ENCODE measurements around the gene KHNYN.

- TF ChIP-seq CTCF (IDR thresholded peaks at IDR 0.05) (no peak), POLR2A (IDR thresholded peaks at IDR 0.05) (no peak)
Measured at GRCh38 chr14:24456980-24457379, 27.2 kb downstream of the KHNYN start.
